Neutrophil (primary cell): Measurements from ENCODE around the gene HS3ST4.

Source experiments
- H3K27ac ChIP-seq: fragments of 200-600 bp; sonication (generic); 2 replicates; pipeline ENCODE4 v1.5.1; 2016; ENCODE audit warnings: mild to moderate bottlenecking, moderate library complexity
- H3K27me3 ChIP-seq: fragments of 200-600 bp; sonication (generic); 2 replicates; pipeline ENCODE4 v1.6.0; 2016; ENCODE audit warnings: mild to moderate bottlenecking
- H3K36me3 ChIP-seq: fragments of 200-600 bp; sonication (generic); 2 replicates; pipeline ENCODE4 v1.5.1; 2017
- H3K4me1 ChIP-seq, 2 experiments: fragments of 200-600 bp in 1 of 2; sonication (generic) in 1 of 2; 1 replicate in 1 of 2; 2 replicates in 1 of 2; pipeline versions ENCODE4 v1.5.1 to v1.6.1; 2013 to 2016; ENCODE audit warnings: low read depth in 1 of 2, low read length in 1 of 2, mild to moderate bottlenecking in 1 of 2, moderate library complexity in 1 of 2; ENCODE audit not compliant: control insufficient read depth in 1 of 2, insufficient read depth in 1 of 2
- H3K4me3 ChIP-seq, 2 experiments: fragments of 200-600 bp in 1 of 2; sonication (generic) in 1 of 2; 1 replicate in 1 of 2; 2 replicates in 1 of 2; pipeline ENCODE4 v1.5.1; 2013 to 2016; ENCODE audit warnings: low read depth in 1 of 2, low read length in 1 of 2, mild to moderate bottlenecking in 1 of 2, moderate library complexity in 1 of 2
- H3K9me3 ChIP-seq: fragments of 200-600 bp; sonication (generic); 2 replicates; pipeline ENCODE4 v1.5.1; 2016
- TF ChIP-seq, protein P1 (sequence below): fragments of 200-600 bp; sonication (generic); IDR thresholded peaks from 2 replicates; pipeline ENCODE4 v1.5.1; 2016; ENCODE audit warnings: antibody characterized with exemption

The HS3ST4 gene

DNA sequence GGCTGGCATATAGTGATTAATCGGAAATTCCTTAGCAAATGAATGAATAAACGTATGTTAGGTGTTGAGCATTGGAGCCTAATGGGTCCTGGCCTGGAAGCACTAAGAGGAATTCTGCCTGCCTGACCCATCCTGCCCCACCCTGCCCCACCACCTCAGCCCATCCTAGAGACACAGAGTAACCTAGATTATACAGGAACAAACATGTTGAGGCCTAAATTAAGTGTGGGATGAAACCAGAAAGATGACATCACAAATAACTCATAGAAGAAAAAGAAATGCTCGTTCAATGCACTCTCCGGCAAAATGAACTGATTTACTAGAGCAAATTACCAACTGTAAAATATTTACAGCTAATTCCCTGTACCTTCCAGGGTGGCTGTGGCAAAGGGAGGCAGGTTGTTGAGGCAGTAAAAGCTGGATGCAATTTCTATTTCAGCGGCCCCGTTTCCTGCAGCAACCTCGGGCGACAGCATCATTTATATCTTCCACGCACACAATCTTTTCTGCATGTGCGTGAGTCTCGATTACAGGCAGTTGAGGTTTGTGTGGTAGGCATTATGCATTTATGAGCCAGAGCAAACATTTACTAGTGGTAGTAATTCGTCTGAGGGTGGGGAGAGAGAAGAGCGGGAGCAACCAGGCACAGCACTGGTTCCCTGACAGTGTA, 417.2 kb downstream of the HS3ST4 start:
- no peaks in the 10 kb centered on the region for H3K4me1 ChIP-seq
- H3K4me3 ChIP-seq, result no peak overlapping the region
- H3K36me3 ChIP-seq, result no peaks in the 10 kb centered on the region
- H3K9me3 ChIP-seq, result no peaks in the 10 kb centered on the region
- TF ChIP-seq, protein P1, sequence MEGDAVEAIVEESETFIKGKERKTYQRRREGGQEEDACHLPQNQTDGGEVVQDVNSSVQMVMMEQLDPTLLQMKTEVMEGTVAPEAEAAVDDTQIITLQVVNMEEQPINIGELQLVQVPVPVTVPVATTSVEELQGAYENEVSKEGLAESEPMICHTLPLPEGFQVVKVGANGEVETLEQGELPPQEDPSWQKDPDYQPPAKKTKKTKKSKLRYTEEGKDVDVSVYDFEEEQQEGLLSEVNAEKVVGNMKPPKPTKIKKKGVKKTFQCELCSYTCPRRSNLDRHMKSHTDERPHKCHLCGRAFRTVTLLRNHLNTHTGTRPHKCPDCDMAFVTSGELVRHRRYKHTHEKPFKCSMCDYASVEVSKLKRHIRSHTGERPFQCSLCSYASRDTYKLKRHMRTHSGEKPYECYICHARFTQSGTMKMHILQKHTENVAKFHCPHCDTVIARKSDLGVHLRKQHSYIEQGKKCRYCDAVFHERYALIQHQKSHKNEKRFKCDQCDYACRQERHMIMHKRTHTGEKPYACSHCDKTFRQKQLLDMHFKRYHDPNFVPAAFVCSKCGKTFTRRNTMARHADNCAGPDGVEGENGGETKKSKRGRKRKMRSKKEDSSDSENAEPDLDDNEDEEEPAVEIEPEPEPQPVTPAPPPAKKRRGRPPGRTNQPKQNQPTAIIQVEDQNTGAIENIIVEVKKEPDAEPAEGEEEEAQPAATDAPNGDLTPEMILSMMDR, result no peak
- no peak overlapping the region for H3K27ac ChIP-seq
- H3K27me3 ChIP-seq, result no peaks in the 10 kb centered on the region

DNA sequence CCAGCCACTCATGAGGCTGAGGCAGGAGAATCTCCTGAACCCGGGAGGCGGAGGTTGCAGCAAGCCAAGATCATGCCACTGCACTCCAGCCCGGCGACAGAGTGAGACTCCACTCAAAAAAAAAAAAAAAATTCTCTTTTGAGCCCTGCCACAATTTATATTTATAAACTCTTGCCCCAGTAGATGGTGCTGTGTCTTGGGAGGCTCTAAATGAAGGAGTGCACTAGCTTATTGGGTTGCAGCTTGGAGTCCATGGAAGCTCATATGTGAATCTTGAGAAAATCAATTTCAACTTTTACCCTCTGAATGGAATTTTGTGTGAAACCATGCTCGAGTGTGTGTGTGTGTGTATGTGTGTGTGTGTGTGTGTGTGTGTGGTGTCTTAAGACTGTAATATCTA, 420.1 kb downstream of the HS3ST4 start:
- Histone ChIP-seq H3K9me3 (no peaks in the 10 kb centered on the region), H3K36me3 (no peaks in the 10 kb centered on the region), H3K4me1 (no peaks in the 10 kb centered on the region), H3K27me3 (no peaks in the 10 kb centered on the region), H3K27ac (no peak overlapping the region), H3K4me3 (no peak overlapping the region)
- TF ChIP-seq, protein P1, result no peak

DNA sequence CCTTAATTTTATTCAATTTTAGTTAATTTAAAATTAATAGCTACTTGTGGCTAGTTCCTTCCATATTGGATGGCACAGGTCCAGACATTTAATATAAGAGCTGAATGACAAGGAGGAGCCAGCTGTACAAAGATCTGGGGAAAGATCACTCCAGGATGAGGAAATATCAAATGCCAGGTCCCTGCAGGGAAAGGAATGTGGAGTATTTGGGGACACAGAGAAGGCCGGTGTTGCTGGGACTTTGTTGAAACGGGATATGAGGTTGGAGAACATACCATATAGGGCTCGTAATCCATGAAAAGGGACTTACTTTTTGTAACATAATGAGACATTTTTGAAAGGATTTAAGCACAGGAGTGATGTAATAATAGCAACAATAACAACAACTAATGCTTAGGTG, 426.8 kb downstream of the HS3ST4 start:
- no peaks in the 10 kb centered on the region for H3K9me3 ChIP-seq
- TF ChIP-seq, protein P1, result no peak
- H3K27ac ChIP-seq, result no peak overlapping the region
- no peak overlapping the region for H3K4me3 ChIP-seq
- H3K36me3 ChIP-seq, result no peaks in the 10 kb centered on the region
- H3K27me3 ChIP-seq, result no peaks in the 10 kb centered on the region
- no peaks in the 10 kb centered on the region for H3K4me1 ChIP-seq

DNA sequence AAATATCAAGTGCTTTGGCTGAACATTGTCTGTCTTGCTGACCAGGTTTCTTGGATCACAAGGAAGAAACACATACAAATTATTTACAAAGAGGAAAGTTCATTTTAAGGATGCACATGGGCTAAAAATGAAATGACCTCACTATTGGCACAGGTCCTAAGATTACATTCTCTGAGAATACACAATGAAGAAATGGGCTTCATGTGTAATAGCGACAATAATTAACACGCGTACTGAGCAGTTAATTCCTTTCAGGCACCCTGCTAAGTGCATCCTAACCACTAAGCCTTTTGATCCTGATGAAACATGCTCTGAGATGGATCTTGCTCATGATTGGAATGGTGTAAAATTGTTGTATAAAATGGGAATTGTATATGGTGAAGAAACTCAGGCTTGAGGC, 429.0 kb downstream of the HS3ST4 start:
- Histone ChIP-seq H3K36me3 (no peaks in the 10 kb centered on the region), H3K4me3 (no peak overlapping the region), H3K9me3 (no peaks in the 10 kb centered on the region), H3K27me3 (no peaks in the 10 kb centered on the region), H3K27ac (no peak overlapping the region), H3K4me1 (no peaks in the 10 kb centered on the region)
- TF ChIP-seq, protein P1, result no peak

DNA sequence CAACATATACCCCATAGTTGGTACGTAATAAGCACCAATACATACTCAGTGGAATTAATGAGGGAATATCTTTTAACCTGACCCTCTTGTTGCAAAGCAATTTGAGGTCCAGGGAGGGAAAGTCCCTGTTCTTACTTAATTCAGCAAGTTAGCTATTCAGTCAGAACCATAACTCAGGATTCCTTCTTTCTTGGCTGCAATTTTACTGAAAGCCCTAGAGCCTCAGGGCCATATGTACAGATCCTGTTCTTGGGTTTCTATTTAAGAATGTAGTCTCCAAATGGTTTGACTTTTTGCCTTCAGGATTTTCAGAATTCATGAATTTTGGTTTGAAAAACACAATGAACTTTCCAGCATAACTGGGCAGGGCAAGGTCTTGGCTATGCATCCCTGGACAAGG, 436.5 kb downstream of the HS3ST4 start:
- Histone ChIP-seq H3K36me3 (no peaks in the 10 kb centered on the region), H3K4me1 (no peaks in the 10 kb centered on the region), H3K27ac (no peak overlapping the region), H3K27me3 (no peaks in the 10 kb centered on the region), H3K4me3 (no peak overlapping the region), H3K9me3 (no peaks in the 10 kb centered on the region)
- TF ChIP-seq, protein P1, result no peak
